ENCODE data around the gene HTR4. TPM values are rescaled to one million over a fixed set of nuclear protein-coding genes. Genes with fewer than 3 reads are reported as not detected.

HTR4 gene
- total and polyA plus RNA-seq, 8 donors: 0.92 to 17.4 (median 7.6) TPM; not detected in 5

DNA sequence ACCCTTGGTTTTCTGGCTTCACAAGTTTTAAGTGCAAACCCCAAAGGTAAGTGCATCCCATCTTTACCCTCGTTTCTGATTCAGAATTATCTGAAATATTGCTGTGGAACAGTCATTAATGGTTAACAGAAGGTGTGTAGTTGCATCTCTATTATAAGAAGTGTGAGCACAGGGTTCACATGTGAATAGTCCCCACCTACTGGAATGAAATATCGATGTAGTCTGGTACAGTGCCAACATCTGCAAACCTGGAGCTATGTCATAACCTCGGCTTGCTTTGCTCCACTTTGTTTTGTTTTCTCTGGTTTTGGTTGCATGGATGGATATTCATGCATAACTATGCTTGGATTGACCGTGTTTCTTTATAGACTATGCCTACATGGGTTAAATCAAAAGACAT is 12.6 kb downstream of the HTR4 start:
- Histone ChIP-seq H3K27me3 (no peaks in the 10 kb centered on the region), H3K9me3 (no peaks in the 10 kb centered on the region), H3K27ac (no peak overlapping the region), H3K4me3 (no peak overlapping the region), H3K4me1 (no peaks in the 10 kb centered on the region), H3K36me3 (no peaks in the 10 kb centered on the region)
- DNase-seq: no peak
- no peak for TF ChIP-seq POLR2A (IDR thresholded peaks at IDR 0.05)
- no peak for TF ChIP-seq POLR2AphosphoS5 (IDR thresholded peaks at IDR 0.05)
- no peak for TF ChIP-seq EP300 (IDR thresholded peaks at IDR 0.05)
- TF ChIP-seq, protein P1, sequence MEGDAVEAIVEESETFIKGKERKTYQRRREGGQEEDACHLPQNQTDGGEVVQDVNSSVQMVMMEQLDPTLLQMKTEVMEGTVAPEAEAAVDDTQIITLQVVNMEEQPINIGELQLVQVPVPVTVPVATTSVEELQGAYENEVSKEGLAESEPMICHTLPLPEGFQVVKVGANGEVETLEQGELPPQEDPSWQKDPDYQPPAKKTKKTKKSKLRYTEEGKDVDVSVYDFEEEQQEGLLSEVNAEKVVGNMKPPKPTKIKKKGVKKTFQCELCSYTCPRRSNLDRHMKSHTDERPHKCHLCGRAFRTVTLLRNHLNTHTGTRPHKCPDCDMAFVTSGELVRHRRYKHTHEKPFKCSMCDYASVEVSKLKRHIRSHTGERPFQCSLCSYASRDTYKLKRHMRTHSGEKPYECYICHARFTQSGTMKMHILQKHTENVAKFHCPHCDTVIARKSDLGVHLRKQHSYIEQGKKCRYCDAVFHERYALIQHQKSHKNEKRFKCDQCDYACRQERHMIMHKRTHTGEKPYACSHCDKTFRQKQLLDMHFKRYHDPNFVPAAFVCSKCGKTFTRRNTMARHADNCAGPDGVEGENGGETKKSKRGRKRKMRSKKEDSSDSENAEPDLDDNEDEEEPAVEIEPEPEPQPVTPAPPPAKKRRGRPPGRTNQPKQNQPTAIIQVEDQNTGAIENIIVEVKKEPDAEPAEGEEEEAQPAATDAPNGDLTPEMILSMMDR (IDR thresholded peaks at IDR 0.05): no peak
- WGBS, 5 donors: 60 to 70% (median 66%) methylated on average over 4 of the region's 4 CpGs
- intact Hi-C loops (cut with DNase I; ENCODE audit: low total_unique reads): no loop called here

DNA sequence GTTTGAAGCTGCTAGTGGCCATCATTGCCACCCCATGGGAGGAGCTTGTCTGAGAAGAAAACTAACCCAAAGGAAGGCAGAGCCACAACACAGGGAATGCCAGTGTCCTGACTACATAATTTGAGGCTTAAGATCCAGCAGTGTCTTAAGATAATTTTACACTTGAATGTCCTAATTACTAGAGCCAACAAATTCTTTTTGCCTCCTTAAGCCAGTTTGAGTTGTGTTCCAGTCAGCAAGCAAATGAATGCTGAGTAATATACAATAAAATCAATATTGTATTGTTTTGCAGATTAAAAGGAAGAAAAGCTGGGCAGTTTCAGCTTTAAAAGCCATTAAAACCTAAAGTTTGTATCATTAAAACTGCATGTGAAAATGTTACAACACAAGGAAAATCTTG is 13.9 kb downstream of the HTR4 start:
- Histone ChIP-seq H3K27ac (no peak overlapping the region), H3K36me3 (no peaks in the 10 kb centered on the region), H3K9me3 (no peaks in the 10 kb centered on the region), H3K27me3 (no peaks in the 10 kb centered on the region), H3K4me3 (no peak overlapping the region), H3K4me1 (no peaks in the 10 kb centered on the region)
- DNase-seq: no peak
- TF ChIP-seq EP300 (IDR thresholded peaks at IDR 0.05) (no peak), POLR2A (IDR thresholded peaks at IDR 0.05) (no peak), POLR2AphosphoS5 (IDR thresholded peaks at IDR 0.05) (no peak)
- TF ChIP-seq, protein P1 (IDR thresholded peaks at IDR 0.05): no peak
- intact Hi-C loops (cut with DNase I; ENCODE audit: low total_unique reads): no loop called here

DNA sequence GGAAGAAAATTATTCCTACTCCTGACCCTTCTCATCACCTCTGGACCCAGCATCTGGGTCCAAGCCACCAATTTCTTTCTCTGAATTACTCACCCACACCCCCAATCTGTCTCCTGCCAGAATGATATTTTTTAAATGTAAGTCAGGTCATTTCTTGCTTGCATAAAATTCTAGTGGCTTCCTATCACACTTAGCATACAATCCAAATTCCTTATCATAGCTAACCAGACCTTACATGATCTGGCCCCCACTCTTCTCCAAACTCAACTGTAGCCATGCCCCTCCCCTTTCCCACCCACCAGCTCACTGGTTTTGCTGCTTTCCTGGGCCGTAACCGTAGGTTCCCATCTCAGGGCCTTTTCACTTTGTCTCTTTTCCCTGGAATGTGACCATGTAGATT is 15.2 kb downstream of the HTR4 start:
- H3K36me3 ChIP-seq: no peaks in the 10 kb centered on the region
- intact Hi-C loops (cut with DNase I; ENCODE audit: low total_unique reads): no loop called here

DNA sequence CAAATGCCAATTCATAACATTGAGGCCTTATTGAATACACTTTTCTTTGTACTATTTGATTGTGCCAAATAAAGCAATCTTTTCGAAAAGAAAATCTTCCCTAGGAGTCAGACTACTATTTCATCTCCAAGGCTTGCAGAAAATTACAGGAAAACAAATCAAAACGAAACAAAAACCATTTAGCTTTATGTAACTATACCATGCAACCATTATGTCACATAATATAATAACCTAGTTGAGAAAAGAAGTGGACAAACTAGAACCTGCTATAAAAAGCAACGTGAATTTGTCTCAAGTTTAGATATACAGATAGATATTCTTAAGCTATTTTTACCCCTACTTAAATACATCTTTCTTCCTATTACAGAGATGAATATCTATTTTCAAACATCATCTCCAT is 18.0 kb downstream of the HTR4 start:
- no peak overlapping the region for H3K4me3 ChIP-seq
- intact Hi-C loops (cut with DNase I; ENCODE audit: low total_unique reads): no loop called here
- no peaks in the 10 kb centered on the region for H3K4me1 ChIP-seq

More for the DNA sequence above, 15.2 kb downstream of the HTR4 start:
- Histone ChIP-seq H3K27me3 (no peaks in the 10 kb centered on the region), H3K27ac (no peak overlapping the region), H3K4me1 (no peaks in the 10 kb centered on the region), H3K9me3 (no peaks in the 10 kb centered on the region), H3K4me3 (no peak overlapping the region)
- WGBS, 5 donors: 68 to 83% (median 79%) methylated on average over 2 of the region's 2 CpGs
- no peak for TF ChIP-seq POLR2A (IDR thresholded peaks at IDR 0.05)
- TF ChIP-seq, protein P1 (IDR thresholded peaks at IDR 0.05): no peak
- no peak for TF ChIP-seq POLR2AphosphoS5 (IDR thresholded peaks at IDR 0.05)
- TF ChIP-seq EP300 (IDR thresholded peaks at IDR 0.05): no peak
- DNase-seq: no peak

More for the DNA sequence above, 18.0 kb downstream of the HTR4 start:
- WGBS, 5 donors: 58 to 73% (median 69%) methylated on average over 3 of the region's 3 CpGs
- Histone ChIP-seq H3K27ac (no peak overlapping the region), H3K9me3 (no peaks in the 10 kb centered on the region), H3K27me3 (no peaks in the 10 kb centered on the region), H3K36me3 (no peaks in the 10 kb centered on the region)
- DNase-seq: no peak
- TF ChIP-seq POLR2AphosphoS5 (IDR thresholded peaks at IDR 0.05) (no peak), POLR2A (IDR thresholded peaks at IDR 0.05) (no peak), EP300 (IDR thresholded peaks at IDR 0.05) (no peak)
- TF ChIP-seq, protein P1 (IDR thresholded peaks at IDR 0.05): no peak
